Liver (tissue), 9 donors: ENCODE data around the gene MAT2A. TPM values are rescaled to one million over a fixed set of nuclear protein-coding genes. Genes with fewer than 3 reads are reported as not detected.

ENCODE experiments used
- DNase-seq: peaks from one replicate; pipeline ENCODE4 v3.0.0-alpha.2; 2017; ENCODE audit warnings: low spot score
- H3K27ac ChIP-seq, 2 donors: one replicate each; pipeline ENCODE4 v1.7.0; 2013; ENCODE audit warnings: inconsistent platforms in 2 of 2, low read length in 2 of 2, control low read depth in 1 of 2, low read depth in 1 of 2, mild to moderate bottlenecking in 1 of 2
- H3K27me3 ChIP-seq, 4 donors: one replicate each; pipeline versions ENCODE4 v1.6.1 to v1.7.0; 2013; ENCODE audit warnings: low read length in 3 of 4, inconsistent platforms in 1 of 4, mild to moderate bottlenecking in 1 of 4, moderate library complexity in 1 of 4; ENCODE audit not compliant: control insufficient read depth in 4 of 4, insufficient read depth in 4 of 4
- H3K36me3 ChIP-seq, 4 donors: one replicate each; pipeline versions ENCODE4 v1.6.1 to v1.7.0; 2013; ENCODE audit warnings: low read length in 3 of 4, mild to moderate bottlenecking in 3 of 4, low read depth in 1 of 4, moderate library complexity in 1 of 4; ENCODE audit not compliant: control insufficient read depth in 4 of 4, insufficient read depth in 3 of 4
- H3K4me1 ChIP-seq, 4 donors: one replicate each; pipeline versions ENCODE4 v1.6.1 to v1.7.0; 2013; ENCODE audit warnings: low read length in 3 of 4, mild to moderate bottlenecking in 3 of 4, moderate library complexity in 1 of 4; ENCODE audit not compliant: control insufficient read depth in 4 of 4, insufficient read depth in 4 of 4
- H3K4me3 ChIP-seq, 3 donors: one replicate each; pipeline versions ENCODE4 v1.6.1 to v1.7.0; 2013; ENCODE audit warnings: low read length in 3 of 3, control low read depth in 1 of 3, low read depth in 1 of 3, mild to moderate bottlenecking in 1 of 3
- H3K9ac ChIP-seq, 2 donors: one replicate each; pipeline ENCODE4 v1.7.0; 2013; ENCODE audit warnings: low read length in 2 of 2, mild to moderate bottlenecking in 2 of 2, moderate library complexity in 2 of 2, control low read depth in 1 of 2, low read depth in 1 of 2
- H3K9me3 ChIP-seq, 4 donors: one replicate each; pipeline versions ENCODE4 v1.6.1 to v1.7.0; 2013; ENCODE audit warnings: low read length in 3 of 4; ENCODE audit not compliant: control insufficient read depth in 4 of 4
- FOXA1 ChIP-seq: IDR thresholded peaks from 2 replicates; pipeline ENCODE4 v1.6.1; 2016; ENCODE audit warnings: antibody characterized with exemption
- FOXA2 ChIP-seq: IDR thresholded peaks from 2 replicates; pipeline ENCODE4 v1.6.1; 2016; ENCODE audit warnings: antibody characterized with exemption
- GABPA ChIP-seq, 2 donors: IDR thresholded peaks in 1 of 2; conservative IDR thresholded peaks in 1 of 2; 2 replicates each; pipeline ENCODE4 v1.6.1; 2016; ENCODE audit warnings: antibody characterized with exemption in 2 of 2, mild to moderate bottlenecking in 1 of 2, moderate library complexity in 1 of 2
- HNF4A ChIP-seq, 2 donors: conservative IDR thresholded peaks; 2 replicates each; pipeline ENCODE4 v1.6.1; 2016; ENCODE audit warnings: antibody characterized with exemption in 2 of 2, mild to moderate bottlenecking in 2 of 2
- HNF4G ChIP-seq: IDR thresholded peaks from 2 replicates; pipeline ENCODE4 v1.6.1; 2016; ENCODE audit warnings: antibody characterized with exemption
- JUND ChIP-seq, 2 donors: IDR thresholded peaks; 2 replicates each; pipeline ENCODE4 v1.6.1; 2016; ENCODE audit warnings: antibody characterized with exemption in 2 of 2
- NR2F2 ChIP-seq: IDR thresholded peaks from 2 replicates; pipeline ENCODE4 v1.6.1; 2016; ENCODE audit warnings: antibody characterized with exemption
- RAD21 ChIP-seq, 2 donors: IDR thresholded peaks; 2 replicates each; pipeline ENCODE4 v1.6.1; 2016; ENCODE audit warnings: antibody characterized with exemption in 2 of 2, mild to moderate bottlenecking in 2 of 2
- YY1 ChIP-seq: IDR thresholded peaks from 2 replicates; pipeline ENCODE4 v1.6.1; 2016; ENCODE audit warnings: antibody characterized with exemption, mild to moderate bottlenecking
- WGBS: extraction: QIAGEN DNeasy Blood & Tissue Kit; methylation state at CpG from one replicate; pipeline ENCODE4 v1.1.7; 2013; 5-methylcytosine and 5-hydroxymethylcytosine counted together
- polyA plus RNA-seq, 2 donors: library from polyadenylated mRNA; stranded (reverse) in 1 of 2; unstranded in 1 of 2; fragments of 200-250 nt in 1 of 2; fragments of >200 nt in 1 of 2; fragmentation: Nextera tagmentation in 1 of 2; extraction: Ambion mirVana in 1 of 2; gene quantifications; one replicate each; pipeline versions ENCODE4 v1.2.1 to v1.2.3, GENCODE V29; 2013 to 2015
- total RNA-seq, 2 donors: library from RNA; depleted of rRNA; stranded (reverse); fragments of >200 nt; gene quantifications; one replicate each; pipeline ENCODE4 v1.2.3, GENCODE V29; 2014
- TF ChIP-seq, protein P1 (sequence below): fragments of 150-350 bp; IDR thresholded peaks from 2 replicates; pipeline ENCODE4 v1.5.1; 2017; ENCODE audit warnings: improper control_type of control experiment, low read depth, low read length; ENCODE audit not compliant: missing input control
- TF ChIP-seq, protein P2 (sequence below): IDR thresholded peaks from 2 replicates; pipeline ENCODE4 v1.6.1; 2016; ENCODE audit warnings: antibody characterized with exemption
- TF ChIP-seq, protein P3 (sequence below): IDR thresholded peaks from 2 replicates; pipeline ENCODE4 v1.6.1; 2016; ENCODE audit warnings: antibody characterized with exemption, mild to moderate bottlenecking
- TF ChIP-seq, protein P4 (sequence below): IDR thresholded peaks from 2 replicates; pipeline ENCODE4 v1.6.1; 2016; ENCODE audit warnings: antibody characterized with exemption
- TF ChIP-seq, protein P5 (sequence below): IDR thresholded peaks from 2 replicates; pipeline ENCODE4 v1.6.1; 2016; ENCODE audit warnings: antibody characterized with exemption
- donor health status: healthy.
- donor health status: healthy.
- donor health status: healthy.
- donor health status: healthy.
- donor health status: healthy.

Gene MAT2A
- total and polyA plus RNA-seq, 4 donors = 48.3 to 104 (median 79.9) TPM

DNA sequence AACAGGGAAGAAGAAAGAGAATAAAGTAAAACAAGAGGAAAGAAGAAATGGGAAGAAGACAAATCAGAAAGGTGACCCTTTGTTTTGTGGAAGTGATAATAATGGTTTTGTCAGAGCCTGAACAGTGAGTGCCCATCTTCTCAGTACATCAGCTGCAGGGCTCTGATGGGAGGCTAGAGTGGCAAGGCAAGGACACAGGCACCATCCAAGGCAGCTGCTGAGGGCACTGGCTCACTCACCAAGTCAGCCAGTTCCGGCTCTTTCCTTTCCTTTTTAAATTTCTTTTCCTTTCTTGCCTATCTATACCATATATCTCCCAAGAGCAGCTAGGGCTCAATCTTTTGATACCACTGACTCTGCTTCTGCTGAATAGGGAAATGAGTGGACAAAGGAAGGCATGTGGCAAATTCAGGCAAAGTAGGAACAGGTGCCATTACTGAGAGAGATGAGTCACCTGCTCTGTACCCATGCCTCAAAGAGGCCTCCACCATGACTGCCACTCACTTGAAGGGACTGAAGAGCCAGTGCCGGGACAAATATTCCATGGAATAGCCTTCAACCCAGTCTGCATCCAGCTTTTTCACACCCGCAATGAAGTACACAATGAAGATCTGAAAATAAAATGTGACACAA is 16.1 kb downstream of the MAT2A start (continued):
- TF ChIP-seq, protein P1, sequence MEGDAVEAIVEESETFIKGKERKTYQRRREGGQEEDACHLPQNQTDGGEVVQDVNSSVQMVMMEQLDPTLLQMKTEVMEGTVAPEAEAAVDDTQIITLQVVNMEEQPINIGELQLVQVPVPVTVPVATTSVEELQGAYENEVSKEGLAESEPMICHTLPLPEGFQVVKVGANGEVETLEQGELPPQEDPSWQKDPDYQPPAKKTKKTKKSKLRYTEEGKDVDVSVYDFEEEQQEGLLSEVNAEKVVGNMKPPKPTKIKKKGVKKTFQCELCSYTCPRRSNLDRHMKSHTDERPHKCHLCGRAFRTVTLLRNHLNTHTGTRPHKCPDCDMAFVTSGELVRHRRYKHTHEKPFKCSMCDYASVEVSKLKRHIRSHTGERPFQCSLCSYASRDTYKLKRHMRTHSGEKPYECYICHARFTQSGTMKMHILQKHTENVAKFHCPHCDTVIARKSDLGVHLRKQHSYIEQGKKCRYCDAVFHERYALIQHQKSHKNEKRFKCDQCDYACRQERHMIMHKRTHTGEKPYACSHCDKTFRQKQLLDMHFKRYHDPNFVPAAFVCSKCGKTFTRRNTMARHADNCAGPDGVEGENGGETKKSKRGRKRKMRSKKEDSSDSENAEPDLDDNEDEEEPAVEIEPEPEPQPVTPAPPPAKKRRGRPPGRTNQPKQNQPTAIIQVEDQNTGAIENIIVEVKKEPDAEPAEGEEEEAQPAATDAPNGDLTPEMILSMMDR = no peak

DNA sequence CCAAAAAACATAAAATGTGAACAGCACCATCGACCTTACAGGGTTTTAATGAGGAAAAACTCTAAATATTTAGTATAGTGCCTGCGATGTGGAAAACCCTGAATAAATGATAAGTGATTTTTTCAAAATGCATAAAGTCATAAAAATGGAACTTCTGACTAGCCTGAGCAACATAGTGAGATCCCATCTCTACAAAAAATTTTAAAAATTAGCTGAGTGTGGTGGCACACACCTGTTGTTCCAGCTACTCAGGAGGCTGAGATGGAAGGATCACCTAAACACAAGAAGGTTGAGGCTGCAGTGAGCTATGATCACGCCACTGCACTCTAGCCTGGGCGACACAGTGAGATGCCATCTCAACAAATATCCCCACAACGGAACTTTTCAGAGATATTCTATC is 18.2 kb downstream of the MAT2A start:
- Histone ChIP-seq H3K4me3 (no peak overlapping the region), H3K9ac (no peak overlapping the region), H3K27me3 (no peaks in the 10 kb centered on the region), H3K4me1 (peaks cover 11 to 28% (median 21%) of the 10 kb centered on the region in 4 donors), H3K27ac (no peak overlapping the region), H3K36me3 (peaks cover 10 to 45% (median 36%) of the 10 kb centered on the region in 4 donors), H3K9me3 (no peaks in the 10 kb centered on the region)
- DNase-seq = no peak
- WGBS = 93% methylated on average over 5 of the region's 5 CpGs
- TF ChIP-seq RAD21 (IDR thresholded peaks at IDR 0.05) = no peak
- TF ChIP-seq HNF4A (conservative IDR thresholded peaks at IDR 0.05) = no peak
- TF ChIP-seq NR2F2 = no peak
- TF ChIP-seq GABPA (IDR thresholded peaks at IDR 0.05 in 1 of 2, conservative IDR thresholded peaks at IDR 0.05 in 1 of 2) = no peak
- TF ChIP-seq FOXA1 = no peak
- TF ChIP-seq JUND (IDR thresholded peaks at IDR 0.05) = no peak
- TF ChIP-seq, protein P2, sequence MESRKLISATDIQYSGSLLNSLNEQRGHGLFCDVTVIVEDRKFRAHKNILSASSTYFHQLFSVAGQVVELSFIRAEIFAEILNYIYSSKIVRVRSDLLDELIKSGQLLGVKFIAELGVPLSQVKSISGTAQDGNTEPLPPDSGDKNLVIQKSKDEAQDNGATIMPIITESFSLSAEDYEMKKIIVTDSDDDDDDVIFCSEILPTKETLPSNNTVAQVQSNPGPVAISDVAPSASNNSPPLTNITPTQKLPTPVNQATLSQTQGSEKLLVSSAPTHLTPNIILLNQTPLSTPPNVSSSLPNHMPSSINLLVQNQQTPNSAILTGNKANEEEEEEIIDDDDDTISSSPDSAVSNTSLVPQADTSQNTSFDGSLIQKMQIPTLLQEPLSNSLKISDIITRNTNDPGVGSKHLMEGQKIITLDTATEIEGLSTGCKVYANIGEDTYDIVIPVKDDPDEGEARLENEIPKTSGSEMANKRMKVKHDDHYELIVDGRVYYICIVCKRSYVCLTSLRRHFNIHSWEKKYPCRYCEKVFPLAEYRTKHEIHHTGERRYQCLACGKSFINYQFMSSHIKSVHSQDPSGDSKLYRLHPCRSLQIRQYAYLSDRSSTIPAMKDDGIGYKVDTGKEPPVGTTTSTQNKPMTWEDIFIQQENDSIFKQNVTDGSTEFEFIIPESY = no peak
- TF ChIP-seq, protein P3, sequence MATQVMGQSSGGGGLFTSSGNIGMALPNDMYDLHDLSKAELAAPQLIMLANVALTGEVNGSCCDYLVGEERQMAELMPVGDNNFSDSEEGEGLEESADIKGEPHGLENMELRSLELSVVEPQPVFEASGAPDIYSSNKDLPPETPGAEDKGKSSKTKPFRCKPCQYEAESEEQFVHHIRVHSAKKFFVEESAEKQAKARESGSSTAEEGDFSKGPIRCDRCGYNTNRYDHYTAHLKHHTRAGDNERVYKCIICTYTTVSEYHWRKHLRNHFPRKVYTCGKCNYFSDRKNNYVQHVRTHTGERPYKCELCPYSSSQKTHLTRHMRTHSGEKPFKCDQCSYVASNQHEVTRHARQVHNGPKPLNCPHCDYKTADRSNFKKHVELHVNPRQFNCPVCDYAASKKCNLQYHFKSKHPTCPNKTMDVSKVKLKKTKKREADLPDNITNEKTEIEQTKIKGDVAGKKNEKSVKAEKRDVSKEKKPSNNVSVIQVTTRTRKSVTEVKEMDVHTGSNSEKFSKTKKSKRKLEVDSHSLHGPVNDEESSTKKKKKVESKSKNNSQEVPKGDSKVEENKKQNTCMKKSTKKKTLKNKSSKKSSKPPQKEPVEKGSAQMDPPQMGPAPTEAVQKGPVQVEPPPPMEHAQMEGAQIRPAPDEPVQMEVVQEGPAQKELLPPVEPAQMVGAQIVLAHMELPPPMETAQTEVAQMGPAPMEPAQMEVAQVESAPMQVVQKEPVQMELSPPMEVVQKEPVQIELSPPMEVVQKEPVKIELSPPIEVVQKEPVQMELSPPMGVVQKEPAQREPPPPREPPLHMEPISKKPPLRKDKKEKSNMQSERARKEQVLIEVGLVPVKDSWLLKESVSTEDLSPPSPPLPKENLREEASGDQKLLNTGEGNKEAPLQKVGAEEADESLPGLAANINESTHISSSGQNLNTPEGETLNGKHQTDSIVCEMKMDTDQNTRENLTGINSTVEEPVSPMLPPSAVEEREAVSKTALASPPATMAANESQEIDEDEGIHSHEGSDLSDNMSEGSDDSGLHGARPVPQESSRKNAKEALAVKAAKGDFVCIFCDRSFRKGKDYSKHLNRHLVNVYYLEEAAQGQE = no peak
- TF ChIP-seq FOXA2 = no peak
- TF ChIP-seq, protein P4, sequence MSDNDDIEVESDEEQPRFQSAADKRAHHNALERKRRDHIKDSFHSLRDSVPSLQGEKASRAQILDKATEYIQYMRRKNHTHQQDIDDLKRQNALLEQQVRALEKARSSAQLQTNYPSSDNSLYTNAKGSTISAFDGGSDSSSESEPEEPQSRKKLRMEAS = no peak
- TF ChIP-seq YY1 = no peak
- TF ChIP-seq, protein P5, sequence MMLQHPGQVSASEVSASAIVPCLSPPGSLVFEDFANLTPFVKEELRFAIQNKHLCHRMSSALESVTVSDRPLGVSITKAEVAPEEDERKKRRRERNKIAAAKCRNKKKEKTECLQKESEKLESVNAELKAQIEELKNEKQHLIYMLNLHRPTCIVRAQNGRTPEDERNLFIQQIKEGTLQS = no peak
- no peak for TF ChIP-seq HNF4G
